ENCODE results near the gene PTTG1IP2. TPM values are rescaled to one million over a fixed set of nuclear protein-coding genes. Genes with fewer than 3 reads are reported as not detected.

PTTG1IP2 gene
- total RNA-seq, 2 experiments from 2014 or later: not detected

DNA sequence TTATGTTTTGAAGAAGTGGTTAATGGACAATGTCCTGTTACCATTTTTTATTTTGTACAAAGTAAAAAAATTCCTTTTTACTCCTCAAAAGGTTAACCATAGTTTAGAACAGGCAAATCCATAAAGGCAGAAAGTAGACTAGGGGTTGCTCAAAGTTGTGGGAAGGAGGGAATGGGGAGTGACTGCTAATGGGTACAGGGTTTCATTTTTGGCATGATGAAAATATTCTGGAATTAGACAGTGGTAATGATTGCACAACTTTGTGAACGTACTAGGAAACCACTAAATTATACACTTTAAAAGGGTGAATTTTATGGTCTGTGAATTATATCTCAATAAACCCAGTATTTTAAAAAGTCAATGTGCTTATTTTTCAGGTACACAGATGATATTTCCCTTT is 91.3 kb downstream of the PTTG1IP2 start:
- ChIA-PET POLR2A (no interaction called here), CTCF (no interaction called here)
- intact Hi-C loops (cut with micrococcal nuclease): no loop called here
- H3K36me3 Mint-ChIP-seq (ENCODE audit: low read depth): no peaks in the 10 kb centered on the region
- no peak for DNase-seq
- H3K27ac Mint-ChIP-seq: no peak overlapping the region
- no peak for ATAC-seq
- no peaks in the 10 kb centered on the region for H3K9me3 Mint-ChIP-seq
- H3K4me1 Mint-ChIP-seq (ENCODE audit: low read depth): no peaks in the 10 kb centered on the region
- TF ChIP-seq, protein P1, sequence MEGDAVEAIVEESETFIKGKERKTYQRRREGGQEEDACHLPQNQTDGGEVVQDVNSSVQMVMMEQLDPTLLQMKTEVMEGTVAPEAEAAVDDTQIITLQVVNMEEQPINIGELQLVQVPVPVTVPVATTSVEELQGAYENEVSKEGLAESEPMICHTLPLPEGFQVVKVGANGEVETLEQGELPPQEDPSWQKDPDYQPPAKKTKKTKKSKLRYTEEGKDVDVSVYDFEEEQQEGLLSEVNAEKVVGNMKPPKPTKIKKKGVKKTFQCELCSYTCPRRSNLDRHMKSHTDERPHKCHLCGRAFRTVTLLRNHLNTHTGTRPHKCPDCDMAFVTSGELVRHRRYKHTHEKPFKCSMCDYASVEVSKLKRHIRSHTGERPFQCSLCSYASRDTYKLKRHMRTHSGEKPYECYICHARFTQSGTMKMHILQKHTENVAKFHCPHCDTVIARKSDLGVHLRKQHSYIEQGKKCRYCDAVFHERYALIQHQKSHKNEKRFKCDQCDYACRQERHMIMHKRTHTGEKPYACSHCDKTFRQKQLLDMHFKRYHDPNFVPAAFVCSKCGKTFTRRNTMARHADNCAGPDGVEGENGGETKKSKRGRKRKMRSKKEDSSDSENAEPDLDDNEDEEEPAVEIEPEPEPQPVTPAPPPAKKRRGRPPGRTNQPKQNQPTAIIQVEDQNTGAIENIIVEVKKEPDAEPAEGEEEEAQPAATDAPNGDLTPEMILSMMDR (IDR thresholded peaks at IDR 0.05): no peak
- H3K27me3 Mint-ChIP-seq: no peaks in the 10 kb centered on the region
- no peak overlapping the region for H3K4me3 Mint-ChIP-seq

Other genes starting within 250 kb of the PTTG1IP2 start
- gene CFAP69, start 224.5 kb upstream of the PTTG1IP2 start, total RNA-seq: under 1 TPM; 0.07 to 0.69 TPM
- gene FAM237B, start 148.3 kb upstream of the PTTG1IP2 start, total RNA-seq: not detected
- gene GTPBP10, start 122.9 kb upstream of the PTTG1IP2 start, total RNA-seq: 10 to 100 TPM; 47.9 to 48.1 TPM
- gene CLDN12, start 66.2 kb upstream of the PTTG1IP2 start, total RNA-seq: 1 to 10 TPM; 3.9 to 4.3 TPM
- under 1 TPM; 0.05 to 0.27 TPM for gene CDK14, start 126.7 kb downstream of the PTTG1IP2 start, total RNA-seq